GM12891 (cell line): ENCODE data around the gene WFIKKN1.

Experiments used
- PAX5 ChIP-seq: IDR thresholded peaks from 2 replicates; pipeline ENCODE4 v1.6.1; 2011; ENCODE audit warnings: low read length, moderate library complexity, mild to moderate bottlenecking; ENCODE audit not compliant: insufficient read depth, severe bottlenecking
- POLR2A ChIP-seq: IDR thresholded peaks from 2 replicates; pipeline ENCODE4 v1.6.1; 2011; ENCODE audit warnings: low read depth, low read length, control low read depth
- POLR2AphosphoS5 ChIP-seq: IDR thresholded peaks from 2 replicates; pipeline ENCODE4 v1.6.1; 2011; ENCODE audit warnings: low read depth, low read length, control low read depth
- POU2F2 ChIP-seq: IDR thresholded peaks from 2 replicates; pipeline ENCODE4 v1.6.1; 2011; ENCODE audit warnings: low read depth, mild to moderate bottlenecking, control low read depth, low read length, moderate library complexity
- SPI1 ChIP-seq: IDR thresholded peaks from 2 replicates; pipeline ENCODE4 v1.6.1; 2011; ENCODE audit warnings: low read depth, low read length, control low read depth
- TAF1 ChIP-seq: IDR thresholded peaks from 2 replicates; pipeline ENCODE4 v1.6.1; 2011; ENCODE audit warnings: low read depth, low read length, control low read depth

DNA sequence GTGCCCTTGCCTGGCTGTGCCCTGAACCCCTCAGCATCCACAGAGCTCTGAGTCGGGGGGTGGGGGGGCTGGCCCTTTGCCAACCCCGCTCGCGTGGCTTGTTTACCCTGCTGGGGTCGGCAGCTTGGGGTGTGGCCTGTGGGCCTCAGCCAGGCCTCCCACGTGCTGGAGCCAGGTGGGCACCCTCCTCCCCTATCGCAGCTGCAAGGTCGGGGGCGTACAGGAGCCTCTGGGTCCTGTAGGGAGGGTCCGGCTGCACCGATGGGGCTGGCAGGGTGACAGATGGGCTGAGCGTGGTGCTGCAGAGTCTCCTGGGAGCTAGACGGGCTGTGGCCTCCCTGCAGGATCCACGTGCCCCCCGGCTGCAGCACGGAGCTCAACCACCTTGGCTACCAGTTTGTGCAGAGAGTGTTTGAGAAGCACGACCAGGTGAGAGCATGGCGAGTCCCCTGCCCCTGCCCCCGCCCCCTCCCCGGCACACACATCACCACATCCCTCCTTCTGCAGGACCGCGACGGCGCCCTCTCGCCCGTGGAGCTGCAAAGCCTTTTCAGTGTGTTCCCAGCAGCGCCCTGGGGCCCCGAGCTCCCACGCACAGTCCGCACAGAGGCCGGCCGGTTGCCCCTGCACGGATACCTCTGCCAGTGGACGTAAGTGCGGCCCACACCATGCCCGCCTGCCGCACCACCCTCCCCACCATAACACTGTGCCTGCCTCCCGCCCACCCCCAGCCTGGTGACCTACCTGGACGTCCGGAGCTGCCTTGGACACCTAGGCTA, 40.8 kb downstream of the WFIKKN1 start:
- TF ChIP-seq POLR2A (no peak), POLR2AphosphoS5 (no peak), TAF1 (no peak), PAX5 (no peak), POU2F2 (no peak), SPI1 (no peak)
